GM13976 (cell line): ENCODE measurements around the gene CNIH3.

ENCODE experiments used
- DNase-seq: peaks from one replicate; pipeline ENCODE4 v3.0.0; 2012; ENCODE audit warnings: low spot score
- in situ Hi-C: fragments of 300-500 bp; cut with MboI; formaldehyde crosslinking; loops from one replicate; pipeline ENCODE4 v1.12.0; 2022; ENCODE audit warnings: low sequenced_read_pairs, mixed read lengths, inconsistent platforms; ENCODE audit not compliant: unreplicated experiment
- TF ChIP-seq, protein P1 (sequence below): IDR thresholded peaks from 2 replicates; pipeline ENCODE4 v1.5.1; 2012; ENCODE audit warnings: borderline replicate concordance, mild to moderate bottlenecking; ENCODE audit not compliant: insufficient read depth; ENCODE audit errors: extremely low read depth, missing control alignments, control extremely low read depth

CNIH3 gene

DNA sequence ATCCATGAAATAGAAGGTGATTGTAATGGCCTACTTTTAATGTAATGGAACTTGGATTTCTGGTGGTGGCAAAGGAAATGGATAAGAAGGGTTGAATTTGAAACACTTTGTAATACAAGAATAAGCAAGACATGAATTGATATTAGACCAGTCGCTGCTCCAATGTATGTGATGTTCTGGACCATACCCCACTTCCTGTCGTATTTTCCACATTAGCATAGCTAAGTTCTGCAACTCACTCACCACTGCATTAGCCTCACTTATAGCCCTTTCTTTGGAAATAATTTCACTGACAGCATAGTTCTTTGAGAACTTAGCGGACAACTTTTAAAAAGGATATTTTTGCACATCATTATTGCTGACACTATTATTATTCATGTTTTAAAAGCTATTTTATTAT lies 32.3 kb upstream of the CNIH3 start:
- DNase-seq: no peak
- TF ChIP-seq, protein P1, sequence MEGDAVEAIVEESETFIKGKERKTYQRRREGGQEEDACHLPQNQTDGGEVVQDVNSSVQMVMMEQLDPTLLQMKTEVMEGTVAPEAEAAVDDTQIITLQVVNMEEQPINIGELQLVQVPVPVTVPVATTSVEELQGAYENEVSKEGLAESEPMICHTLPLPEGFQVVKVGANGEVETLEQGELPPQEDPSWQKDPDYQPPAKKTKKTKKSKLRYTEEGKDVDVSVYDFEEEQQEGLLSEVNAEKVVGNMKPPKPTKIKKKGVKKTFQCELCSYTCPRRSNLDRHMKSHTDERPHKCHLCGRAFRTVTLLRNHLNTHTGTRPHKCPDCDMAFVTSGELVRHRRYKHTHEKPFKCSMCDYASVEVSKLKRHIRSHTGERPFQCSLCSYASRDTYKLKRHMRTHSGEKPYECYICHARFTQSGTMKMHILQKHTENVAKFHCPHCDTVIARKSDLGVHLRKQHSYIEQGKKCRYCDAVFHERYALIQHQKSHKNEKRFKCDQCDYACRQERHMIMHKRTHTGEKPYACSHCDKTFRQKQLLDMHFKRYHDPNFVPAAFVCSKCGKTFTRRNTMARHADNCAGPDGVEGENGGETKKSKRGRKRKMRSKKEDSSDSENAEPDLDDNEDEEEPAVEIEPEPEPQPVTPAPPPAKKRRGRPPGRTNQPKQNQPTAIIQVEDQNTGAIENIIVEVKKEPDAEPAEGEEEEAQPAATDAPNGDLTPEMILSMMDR: no peak
- in situ Hi-C loops: no loop called here

DNA sequence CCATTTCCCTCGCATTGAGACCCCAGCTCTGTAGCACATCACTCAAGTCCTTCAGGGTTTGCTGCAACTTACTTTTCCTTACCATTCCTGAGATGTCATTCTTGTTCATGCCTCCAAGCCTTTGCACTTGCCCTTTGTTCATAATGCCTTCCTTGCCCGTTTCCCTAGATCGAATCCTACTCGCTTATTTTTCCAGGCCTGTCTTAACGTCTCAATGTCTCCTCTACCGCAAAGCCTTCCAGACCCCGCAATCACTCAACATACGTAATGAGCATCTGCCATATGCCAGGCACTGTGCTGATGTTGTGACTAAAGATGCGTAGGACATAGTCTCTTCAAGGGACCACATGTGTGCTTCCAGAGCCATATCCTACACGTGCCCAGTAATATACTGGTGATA lies 31.1 kb upstream of the CNIH3 start:
- no peak for DNase-seq
- TF ChIP-seq, protein P1: no peak
- in situ Hi-C loops: no loop called here

DNA sequence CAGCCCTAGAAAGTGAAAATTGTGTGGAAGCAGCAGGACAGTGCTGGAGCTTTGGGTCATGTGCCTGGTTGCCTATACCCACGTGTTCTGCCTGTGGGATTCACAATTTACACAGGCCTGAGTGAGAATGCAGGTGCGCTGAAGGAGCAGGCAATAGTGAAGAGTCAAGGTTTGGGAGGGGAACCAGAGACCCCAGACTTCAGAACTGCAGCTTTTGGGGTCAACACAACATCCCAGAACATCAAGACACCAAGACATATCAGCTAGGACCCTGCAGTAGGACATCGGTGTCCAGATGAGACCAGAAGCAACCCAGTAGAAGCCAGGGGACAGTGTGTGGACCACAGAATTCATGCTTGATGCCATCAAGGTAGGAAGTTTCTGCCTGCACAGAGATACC lies 29.1 kb upstream of the CNIH3 start:
- in situ Hi-C loops: no loop called here
- TF ChIP-seq, protein P1: no peak
- no peak for DNase-seq

DNA sequence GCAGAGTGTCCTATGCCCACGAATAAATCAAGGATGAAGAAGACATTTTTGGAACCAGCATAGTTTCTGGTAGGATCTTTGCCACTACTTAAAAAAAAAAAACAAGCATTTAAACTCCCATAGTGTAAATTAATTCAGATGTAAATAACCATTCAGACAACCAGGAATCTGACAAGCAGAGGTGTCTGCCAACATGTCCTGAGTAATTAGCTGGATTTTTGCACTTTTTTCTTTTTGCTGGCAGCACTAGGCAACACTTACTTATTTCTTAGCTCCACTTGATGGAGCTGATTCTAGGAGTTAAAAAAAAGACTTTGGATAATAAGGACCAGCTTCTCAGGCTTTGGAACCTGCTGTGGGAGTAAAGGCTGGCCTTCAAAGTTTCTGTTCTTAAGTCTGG lies 27.6 kb upstream of the CNIH3 start:
- TF ChIP-seq, protein P1: no peak
- no peak for DNase-seq
- in situ Hi-C loops: no loop called here

DNA sequence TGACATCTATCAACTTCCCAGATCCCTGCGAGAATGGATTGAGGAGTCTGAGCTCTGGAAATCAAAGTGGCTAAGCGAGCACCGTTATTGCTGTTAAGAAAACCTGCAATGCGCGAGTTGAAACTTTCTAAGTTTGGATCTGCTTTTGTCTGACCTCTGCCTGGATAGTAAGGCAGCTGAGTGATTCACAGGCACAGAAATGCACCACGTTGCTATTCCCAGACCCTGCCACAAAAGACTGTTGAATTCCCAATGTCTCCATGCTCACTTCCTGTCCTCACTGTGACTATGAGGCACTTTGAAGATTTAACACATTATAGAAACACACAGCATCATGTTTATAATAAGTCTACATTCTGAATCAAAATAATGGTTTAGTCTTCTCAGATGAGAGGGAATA lies 27.1 kb upstream of the CNIH3 start:
- TF ChIP-seq, protein P1: no peak
- in situ Hi-C loops: no loop called here
- DNase-seq: no peak

DNA sequence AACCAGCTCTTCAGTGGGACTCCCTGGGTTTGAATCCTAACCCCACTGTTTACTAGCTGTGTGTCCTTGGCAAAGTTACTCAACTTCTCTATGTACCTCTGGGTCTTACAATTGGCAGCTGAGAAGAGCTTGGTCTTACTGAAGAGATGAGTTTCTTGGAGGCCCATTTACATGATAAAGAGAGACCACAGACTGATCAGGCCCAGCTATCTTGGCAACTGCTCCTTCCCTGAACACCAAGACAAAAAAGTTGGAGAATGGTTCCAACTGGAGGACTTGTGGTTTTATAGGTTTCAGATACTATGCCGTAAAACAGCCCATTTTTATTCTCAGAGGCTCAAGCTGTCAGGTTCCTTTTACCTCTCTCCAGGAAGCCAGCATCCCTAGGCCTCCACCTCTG lies 24.8 kb upstream of the CNIH3 start:
- no peak for DNase-seq
- TF ChIP-seq, protein P1: no peak
- in situ Hi-C loops: no loop called here

DNA sequence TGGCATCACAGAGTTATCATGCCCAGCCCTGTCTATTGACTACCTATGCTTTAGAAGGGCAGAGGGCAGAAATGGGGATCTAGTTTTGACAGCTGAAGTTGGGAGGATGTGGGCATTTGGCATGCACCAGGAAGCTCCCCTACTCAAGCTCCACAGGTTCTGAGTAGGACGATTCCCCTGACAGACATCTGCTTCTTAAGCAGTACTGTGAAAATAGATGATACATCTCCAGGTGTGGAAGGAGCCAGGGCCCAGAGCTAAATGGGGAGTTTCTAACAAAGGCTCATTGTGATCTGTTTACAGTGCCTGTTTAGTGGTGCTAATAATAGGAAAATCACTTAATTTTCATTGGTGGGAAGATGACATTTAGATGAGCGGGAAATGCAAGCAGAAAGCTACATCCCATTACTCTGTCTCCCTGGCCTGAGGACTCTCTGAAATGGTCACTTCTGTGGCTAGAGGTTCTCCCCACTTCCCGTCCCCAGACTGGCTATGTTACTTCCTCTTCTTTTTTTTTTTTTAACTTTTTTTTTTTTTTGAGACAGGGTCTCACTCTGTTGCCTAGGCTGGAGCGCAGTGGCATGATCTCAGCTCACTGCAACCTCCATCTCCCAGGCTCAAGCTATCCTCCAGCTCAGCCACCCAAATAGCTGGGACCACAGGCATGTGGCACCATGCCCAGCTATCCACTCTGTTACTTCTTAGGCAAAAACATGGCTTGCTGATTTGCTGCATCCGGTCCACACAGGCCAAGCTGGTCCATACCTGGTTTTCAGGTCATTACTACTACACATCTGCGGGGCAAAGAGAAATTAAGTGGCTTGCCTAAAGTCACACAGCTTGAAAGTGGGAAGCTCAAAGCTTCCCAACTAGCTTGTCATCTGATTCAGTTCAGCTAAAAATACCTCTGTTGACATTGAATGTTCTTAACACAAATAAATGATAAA lies 23.2 kb upstream of the CNIH3 start:
- TF ChIP-seq, protein P1: no peak
- in situ Hi-C loops: no loop called here
- DNase-seq: no peak
